Body of pancreas (tissue), 4 donors: ENCODE results near the gene BIRC6.

Experiments used
- CTCF ChIP-seq, 7 experiments: fragments of 450-650 bp in 4 of 7; fragments of 200-600 bp in 3 of 7; sonication (generic) in 3 of 7; IDR thresholded peaks; one replicate each; pipeline ENCODE4 v1.5.1; 2016 to 2019; ENCODE audit warnings: antibody characterized with exemption in 7 of 7
- POLR2A ChIP-seq, 3 donors: fragments of 450-650 bp; IDR thresholded peaks; one replicate each; pipeline ENCODE4 v1.6.1; 2016; ENCODE audit warnings: antibody characterized with exemption in 3 of 3, mild to moderate bottlenecking in 2 of 3

DNA sequence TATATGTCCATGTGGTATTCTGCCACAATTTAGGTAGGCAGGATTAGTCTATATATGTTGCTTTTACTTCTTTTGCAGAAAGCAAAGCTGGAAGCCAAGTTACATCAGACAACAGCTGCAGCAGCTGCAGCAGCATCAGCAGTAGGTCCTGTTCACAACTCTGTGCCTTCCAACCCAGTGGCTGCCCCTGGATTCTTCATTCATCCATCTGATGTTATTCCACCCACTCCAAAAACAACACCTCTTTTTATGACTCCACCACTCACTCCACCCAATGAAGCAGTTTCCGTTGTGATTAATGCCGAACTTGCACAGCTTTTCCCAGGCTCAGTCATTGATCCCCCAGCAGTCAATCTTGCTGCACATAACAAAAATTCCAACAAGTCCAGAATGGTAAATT lies 107.6 kb downstream of the BIRC6 start:
- no peak for TF ChIP-seq CTCF (IDR thresholded peaks at IDR 0.05)
- TF ChIP-seq POLR2A (IDR thresholded peaks at IDR 0.05), result no peak
